Small intestine (tissue), 7 donors: ENCODE measurements around the gene KSR2. TPM values are rescaled to one million over a fixed set of nuclear protein-coding genes. Genes with fewer than 3 reads are reported as not detected.

Source experiments
- DNase-seq, 2 donors: peaks; one replicate each; pipeline versions ENCODE4 v3.0.0 to v3.0.0-alpha.2; 2013
- FAIRE-seq: peaks from 2 replicates; lab custom pipeline; 2012; peaks lifted over from hg19 to GRCh38; lab: Jason Lieb, UNC
- H3K27ac ChIP-seq, 3 donors: one replicate each; pipeline ENCODE4 v1.5.1; 2013; ENCODE audit warnings: low read length in 2 of 3, mild to moderate bottlenecking in 2 of 3, control low read depth in 1 of 3, inconsistent platforms in 1 of 3, low read depth in 1 of 3, moderate library complexity in 1 of 3
- H3K27me3 ChIP-seq, 3 donors: one replicate each; pipeline ENCODE4 v1.6.1; 2013; ENCODE audit warnings: low read length in 3 of 3, inconsistent platforms in 1 of 3; ENCODE audit not compliant: control insufficient read depth in 3 of 3, insufficient read depth in 3 of 3
- H3K36me3 ChIP-seq, 3 donors: one replicate each; pipeline ENCODE4 v1.6.1; 2013; ENCODE audit warnings: low read length in 3 of 3, inconsistent platforms in 1 of 3, low read depth in 1 of 3, mild to moderate bottlenecking in 1 of 3, moderate library complexity in 1 of 3; ENCODE audit not compliant: control insufficient read depth in 3 of 3, insufficient read depth in 2 of 3
- H3K4me1 ChIP-seq, 3 donors: one replicate each; pipeline ENCODE4 v1.6.1; 2013; ENCODE audit warnings: low read length in 2 of 3, inconsistent platforms in 1 of 3, low read depth in 1 of 3, mild to moderate bottlenecking in 1 of 3, moderate library complexity in 1 of 3; ENCODE audit not compliant: control insufficient read depth in 3 of 3, insufficient read depth in 2 of 3
- H3K4me3 ChIP-seq, 3 donors: one replicate each; pipeline ENCODE4 v1.5.1; 2013; ENCODE audit warnings: low read length in 3 of 3, control low read depth in 1 of 3, inconsistent platforms in 1 of 3, low read depth in 1 of 3, mild to moderate bottlenecking in 1 of 3, moderate library complexity in 1 of 3
- H3K9me3 ChIP-seq, 2 donors: one replicate each; pipeline ENCODE4 v1.6.1; 2013; ENCODE audit warnings: low read depth in 1 of 2, low read length in 1 of 2; ENCODE audit not compliant: control insufficient read depth in 2 of 2, insufficient read depth in 1 of 2
- WGBS, 3 donors: extraction: QIAGEN DNeasy Blood & Tissue Kit; methylation state at CpG; one replicate each; pipeline ENCODE4 v1.1.7; 2013; 5-methylcytosine and 5-hydroxymethylcytosine counted together
- polyA plus RNA-seq, 4 donors: library from polyadenylated mRNA; stranded (reverse) in 3 of 4; unstranded in 1 of 4; fragments of 200-250 nt in 3 of 4; fragments of 120-200 nt in 1 of 4; gene quantifications; one replicate each; pipeline versions ENCODE4 v1.2.1 to v1.2.3, GENCODE V29; 2013
- donor health status: healthy with polysubstance abuse.
- donor health status: control.
- donor health status: control.
- donor health status: Bipolar disorder and iron deficiency.
- donor health status: healthy.

The KSR2 gene
- polyA plus RNA-seq, 4 donors: 0.16 to 0.33 TPM; not detected in 2

GRCh38 chr12:117524806-117525205 is 444.0 kb downstream of the KSR2 start:
- 92 to 96% (median 93%) methylated on average over 17 of the region's 17 CpGs for WGBS, 3 donors
- Histone ChIP-seq H3K27ac (no peak overlapping the region), H3K4me1 (no peaks in the 10 kb centered on the region), H3K9me3 (no peaks in the 10 kb centered on the region), H3K4me3 (no peak overlapping the region), H3K36me3 (no peaks in the 10 kb centered on the region), H3K27me3 (no peaks in the 10 kb centered on the region)
- FAIRE-seq (no peak), DNase-seq (no peak)

- Histone ChIP-seq H3K4me1 (no peaks in the 10 kb centered on the region), H3K27ac (no peak overlapping the region), H3K27me3 (no peaks in the 10 kb centered on the region), H3K4me3 (no peak overlapping the region), H3K36me3 (no peaks in the 10 kb centered on the region), H3K9me3 (no peaks in the 10 kb centered on the region)
- DNase-seq (no peak), FAIRE-seq (no peak)
- 79 to 90% (median 81%) methylated on average over 4 of the region's 4 CpGs for WGBS, 3 donors
These were observed 444.8 kb downstream of the KSR2 start for GRCh38 chr12:117523971-117524370.

GRCh38 chr12:117522559-117522958 is 446.2 kb downstream of the KSR2 start:
- DNase-seq (no peak), FAIRE-seq (no peak)
- Histone ChIP-seq H3K27ac (no peak overlapping the region), H3K9me3 (no peaks in the 10 kb centered on the region), H3K4me3 (no peak overlapping the region), H3K4me1 (no peaks in the 10 kb centered on the region), H3K36me3 (no peaks in the 10 kb centered on the region), H3K27me3 (no peaks in the 10 kb centered on the region)
- 81 to 87% (median 85%) methylated on average over 1 of the region's 1 CpG for WGBS, 3 donors

- H3K36me3 ChIP-seq: no peaks in the 10 kb centered on the region
- no peak for DNase-seq
- no peak overlapping the region for H3K4me3 ChIP-seq
- WGBS, 3 donors: 74 to 78% (median 75%) methylated on average over 5 of the region's 5 CpGs
- H3K27me3 ChIP-seq: no peaks in the 10 kb centered on the region
- H3K4me1 ChIP-seq: no peaks in the 10 kb centered on the region
- no peak for FAIRE-seq
- no peaks in the 10 kb centered on the region for H3K9me3 ChIP-seq
- H3K27ac ChIP-seq: no peak overlapping the region
These were observed 446.9 kb downstream of the KSR2 start for GRCh38 chr12:117521867-117522266.

GRCh38 chr12:117521346-117521745 is 447.4 kb downstream of the KSR2 start:
- H3K9me3 ChIP-seq: no peaks in the 10 kb centered on the region
- no peaks in the 10 kb centered on the region for H3K36me3 ChIP-seq
- DNase-seq (peak in 1 of 2 donors; percentile 25), FAIRE-seq (no peak)
- 64 to 75% (median 66%) methylated on average over 7 of the region's 7 CpGs for WGBS, 3 donors
- no peaks in the 10 kb centered on the region for H3K4me1 ChIP-seq
- no peak overlapping the region for H3K27ac ChIP-seq
- H3K4me3 ChIP-seq: no peak overlapping the region
- no peaks in the 10 kb centered on the region for H3K27me3 ChIP-seq

GRCh38 chr12:117518594-117519270 is 450.1 kb downstream of the KSR2 start:
- WGBS, 3 donors: 39 to 62% (median 48%) methylated on average over 11 of the region's 11 CpGs
- DNase-seq: peak; percentile 54 to 78
- H3K27ac ChIP-seq: no peak overlapping the region

GRCh38 chr12:117517219-117517739 is 451.5 kb downstream of the KSR2 start:
- WGBS, 3 donors: 83 to 84% (median 84%) methylated on average over 6 of the region's 6 CpGs
- no peaks in the 10 kb centered on the region for H3K36me3 ChIP-seq
- H3K4me3 ChIP-seq: no peak overlapping the region
- FAIRE-seq (no peak), DNase-seq (no peak)
- no peaks in the 10 kb centered on the region for H3K4me1 ChIP-seq
- no peak overlapping the region for H3K27ac ChIP-seq
- H3K9me3 ChIP-seq: no peaks in the 10 kb centered on the region
- H3K27me3 ChIP-seq: peaks cover 0 to 4% (median 0%) of the 10 kb centered on the region in 3 donors

More at GRCh38 chr12:117518594-117519270, 450.1 kb downstream of the KSR2 start:
- Histone ChIP-seq H3K36me3 (no peaks in the 10 kb centered on the region), H3K9me3 (no peaks in the 10 kb centered on the region), H3K4me3 (no peak overlapping the region), H3K4me1 (no peaks in the 10 kb centered on the region), H3K27me3 (peaks cover 0 to 4% (median 0%) of the 10 kb centered on the region in 3 donors)
- FAIRE-seq: no peak

GRCh38 chr12:117516034-117516433 is 452.8 kb downstream of the KSR2 start:
- WGBS, 3 donors: 72 to 81% (median 74%) methylated on average over 4 of the region's 4 CpGs
- DNase-seq (no peak), FAIRE-seq (no peak)

More at GRCh38 chr12:117516034-117516433, 452.8 kb downstream of the KSR2 start:
- Histone ChIP-seq H3K27me3 (peaks cover 0 to 4% (median 0%) of the 10 kb centered on the region in 3 donors), H3K9me3 (no peaks in the 10 kb centered on the region), H3K36me3 (no peaks in the 10 kb centered on the region), H3K4me3 (no peak overlapping the region), H3K4me1 (no peaks in the 10 kb centered on the region), H3K27ac (no peak overlapping the region)
